ENCODE measurements around the gene RPH3AL.

The RPH3AL gene

GRCh38 chr17:382644-383533, 30.3 kb upstream of the RPH3AL start:
- H3K27me3 Mint-ChIP-seq (ENCODE audit: low read depth), result peaks cover 7% of the 10 kb centered on the region
- peak overlapping the region; percentile 85 to 95 (median 93) for H3K27ac Mint-ChIP-seq
- no peaks in the 10 kb centered on the region for H3K9me3 Mint-ChIP-seq
- peak overlapping the region; percentile 75 to 81 (median 79) for H3K4me3 Mint-ChIP-seq
- peaks cover 44% of the 10 kb centered on the region for H3K4me1 Mint-ChIP-seq
- TF ChIP-seq, protein P1, sequence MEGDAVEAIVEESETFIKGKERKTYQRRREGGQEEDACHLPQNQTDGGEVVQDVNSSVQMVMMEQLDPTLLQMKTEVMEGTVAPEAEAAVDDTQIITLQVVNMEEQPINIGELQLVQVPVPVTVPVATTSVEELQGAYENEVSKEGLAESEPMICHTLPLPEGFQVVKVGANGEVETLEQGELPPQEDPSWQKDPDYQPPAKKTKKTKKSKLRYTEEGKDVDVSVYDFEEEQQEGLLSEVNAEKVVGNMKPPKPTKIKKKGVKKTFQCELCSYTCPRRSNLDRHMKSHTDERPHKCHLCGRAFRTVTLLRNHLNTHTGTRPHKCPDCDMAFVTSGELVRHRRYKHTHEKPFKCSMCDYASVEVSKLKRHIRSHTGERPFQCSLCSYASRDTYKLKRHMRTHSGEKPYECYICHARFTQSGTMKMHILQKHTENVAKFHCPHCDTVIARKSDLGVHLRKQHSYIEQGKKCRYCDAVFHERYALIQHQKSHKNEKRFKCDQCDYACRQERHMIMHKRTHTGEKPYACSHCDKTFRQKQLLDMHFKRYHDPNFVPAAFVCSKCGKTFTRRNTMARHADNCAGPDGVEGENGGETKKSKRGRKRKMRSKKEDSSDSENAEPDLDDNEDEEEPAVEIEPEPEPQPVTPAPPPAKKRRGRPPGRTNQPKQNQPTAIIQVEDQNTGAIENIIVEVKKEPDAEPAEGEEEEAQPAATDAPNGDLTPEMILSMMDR (IDR thresholded peaks at IDR 0.05; ENCODE audit: unreplicated experiment in 3 of 3), result no peak
- H3K36me3 Mint-ChIP-seq (ENCODE audit: low read depth), result no peaks in the 10 kb centered on the region

DNA sequence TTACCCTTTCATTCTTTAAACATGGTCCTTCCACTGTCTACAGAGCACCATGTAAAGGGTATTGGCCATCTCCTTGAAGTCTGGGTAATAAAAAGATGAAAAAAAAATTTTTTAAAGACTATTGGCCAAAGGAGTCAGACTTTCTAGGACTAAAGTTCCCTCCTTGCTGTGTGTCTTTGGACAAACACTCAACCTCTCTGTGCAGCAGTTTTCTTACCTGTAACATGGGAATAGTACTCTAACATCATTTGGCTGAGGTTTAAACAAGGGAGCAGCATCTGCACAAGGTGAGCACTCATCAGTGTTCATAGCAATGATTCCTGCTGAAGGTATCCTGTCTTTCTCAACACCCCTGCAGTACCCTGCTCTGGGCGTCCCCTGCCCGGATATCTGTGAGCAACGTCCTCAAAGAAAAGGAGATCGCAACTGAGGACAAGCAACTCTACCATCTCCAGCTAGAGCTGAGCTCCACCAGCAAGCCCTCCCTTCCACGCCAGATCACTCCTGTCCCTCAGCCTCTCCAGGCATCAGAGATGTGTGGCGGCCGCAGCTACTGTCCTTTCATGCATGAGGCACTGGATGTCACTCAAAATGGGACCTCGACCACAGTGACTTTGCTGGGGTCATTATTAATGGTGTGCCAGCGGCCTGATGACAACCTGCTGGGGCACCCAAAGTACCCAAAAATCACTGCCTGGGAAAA, 29.5 kb upstream of the RPH3AL start:
- Mint-ChIP-seq H3K27ac (peak overlapping the region; percentile 85 to 95 (median 93)), H3K27me3 (ENCODE audit: low read depth) (peaks cover 7% of the 10 kb centered on the region), H3K9me3 (no peaks in the 10 kb centered on the region), H3K4me1 (peaks cover 47% of the 10 kb centered on the region), H3K4me3 (peak overlapping the region; percentile 70 to 79 (median 71)), H3K36me3 (ENCODE audit: low read depth) (no peaks in the 10 kb centered on the region)
- TF ChIP-seq, protein P1 (IDR thresholded peaks at IDR 0.05; ENCODE audit: unreplicated experiment in 3 of 3), result no peak

DNA sequence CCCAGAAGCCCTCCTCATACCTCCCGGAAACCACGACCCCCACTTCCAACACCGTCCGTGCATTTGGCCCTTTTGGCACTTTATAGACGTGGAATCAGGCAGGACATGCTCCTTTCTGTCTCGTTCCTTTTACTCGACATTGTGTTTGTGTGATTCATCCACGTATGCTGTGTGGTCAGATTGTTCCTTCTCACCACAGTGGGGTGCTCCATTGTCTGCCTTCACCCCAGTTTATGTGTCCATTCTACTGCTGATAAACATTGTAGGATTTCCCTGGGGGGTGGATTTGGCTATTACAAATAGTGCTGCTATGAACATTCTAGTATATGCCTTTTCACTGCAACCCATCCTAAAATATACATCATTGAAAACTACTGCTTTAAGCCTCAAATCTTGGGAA, 28.9 kb upstream of the RPH3AL start:
- Mint-ChIP-seq H3K4me1 (peaks cover 47% of the 10 kb centered on the region), H3K27ac (peak overlapping the region; percentile 62 to 95 (median 85)), H3K36me3 (ENCODE audit: low read depth) (no peaks in the 10 kb centered on the region), H3K27me3 (ENCODE audit: low read depth) (peaks cover 3% of the 10 kb centered on the region), H3K9me3 (no peaks in the 10 kb centered on the region), H3K4me3 (no peak overlapping the region)
- TF ChIP-seq, protein P1 (IDR thresholded peaks at IDR 0.05; ENCODE audit: unreplicated experiment in 3 of 3), result no peak

DNA sequence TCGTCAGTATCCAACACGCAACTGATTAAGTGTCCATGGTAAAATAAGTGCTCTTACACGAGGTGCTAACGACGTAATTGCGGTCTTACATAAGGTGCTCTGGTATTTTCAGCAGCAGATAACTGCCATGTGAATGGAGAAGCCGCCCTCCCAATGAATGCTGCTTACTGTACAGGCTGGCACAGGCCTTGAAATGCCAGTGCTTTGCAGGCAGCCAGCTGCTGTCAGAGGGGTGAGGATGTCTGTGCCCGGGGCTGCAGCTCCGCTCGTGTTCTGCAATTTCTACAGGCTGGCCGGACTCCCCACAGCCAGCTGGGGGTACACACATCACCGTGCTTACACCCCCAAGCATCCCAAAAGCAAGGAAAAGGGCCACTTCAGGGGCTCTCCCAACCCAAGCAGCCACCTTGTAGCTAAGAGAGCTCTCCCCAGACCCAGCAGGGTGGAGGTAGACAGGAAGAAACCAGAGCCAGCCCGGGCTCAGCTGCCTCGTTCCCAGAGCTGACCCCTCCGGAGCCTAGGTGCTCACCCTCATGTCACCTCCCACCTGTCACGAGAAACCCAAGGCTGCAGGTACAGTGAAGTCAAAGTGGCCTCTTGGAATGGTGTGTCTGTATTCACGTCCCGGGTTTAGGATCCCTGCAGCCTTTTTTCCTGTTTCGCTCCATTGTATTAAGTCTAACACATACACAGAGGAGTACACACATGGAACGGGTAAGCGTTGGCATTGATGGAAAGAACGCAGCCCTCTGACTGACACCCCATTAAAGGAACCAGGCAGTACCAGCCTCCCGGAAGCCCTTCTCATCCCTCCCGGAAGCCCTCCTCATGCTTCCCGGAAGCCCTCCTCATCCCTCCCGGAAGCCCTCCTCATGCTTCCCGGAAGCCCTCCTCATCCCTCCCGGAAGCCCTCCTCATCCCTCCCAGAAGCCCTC, 27.2 kb upstream of the RPH3AL start:
- Mint-ChIP-seq H3K4me3 (no peak overlapping the region), H3K36me3 (ENCODE audit: low read depth) (no peaks in the 10 kb centered on the region), H3K27ac (peak overlapping the region; percentile 12 to 73 (median 13)), H3K4me1 (peaks cover 51% of the 10 kb centered on the region), H3K27me3 (ENCODE audit: low read depth) (peaks cover 6% of the 10 kb centered on the region), H3K9me3 (no peaks in the 10 kb centered on the region)
- TF ChIP-seq, protein P1 (IDR thresholded peaks at IDR 0.05; ENCODE audit: unreplicated experiment in 3 of 3), result no peak

DNA sequence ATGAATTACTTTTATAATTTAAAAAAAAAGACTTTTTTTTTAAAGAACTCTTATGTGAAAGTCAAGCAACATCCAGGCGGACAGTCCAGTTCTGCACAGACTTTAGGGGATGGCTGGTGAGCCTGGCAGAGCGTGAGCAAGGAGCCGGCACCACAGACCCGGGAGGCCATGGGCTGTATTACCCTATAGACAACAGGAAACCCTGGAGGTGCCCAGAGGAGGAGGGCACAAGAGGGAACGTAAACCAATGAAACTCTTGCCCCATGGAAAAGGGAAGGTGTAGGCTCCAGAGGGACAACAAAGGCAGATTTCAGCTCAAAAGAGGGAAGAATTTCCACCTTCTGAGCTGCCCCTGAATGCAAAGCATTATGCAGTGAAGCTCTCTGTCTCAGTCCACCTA, 25.5 kb upstream of the RPH3AL start:
- no peaks in the 10 kb centered on the region for H3K9me3 Mint-ChIP-seq
- peak overlapping the region; percentile 33 to 70 (median 38) for H3K27ac Mint-ChIP-seq
- H3K36me3 Mint-ChIP-seq (ENCODE audit: low read depth), result no peaks in the 10 kb centered on the region
- TF ChIP-seq, protein P1 (IDR thresholded peaks at IDR 0.05; ENCODE audit: unreplicated experiment in 3 of 3), result no peak
- H3K4me3 Mint-ChIP-seq, result no peak overlapping the region
- H3K4me1 Mint-ChIP-seq, result peaks cover 36% of the 10 kb centered on the region
- H3K27me3 Mint-ChIP-seq (ENCODE audit: low read depth), result peaks cover 6% of the 10 kb centered on the region
